SK-MEL-5 (cell line): Measurements from ENCODE around the gene MYCT1. TPM values are rescaled to one million over a fixed set of nuclear protein-coding genes. Genes with fewer than 3 reads are reported as not detected.
"Not testable (repeated sequence)": the region's sequence is repeated elsewhere in the genome, so short reads cannot be mapped to it uniquely, and the experiment has no call there.

Experiments
- DNase-seq: peaks from one replicate; pipeline ENCODE4 v3.0.0-alpha.2; 2016; ENCODE audit warnings: low read depth, low spot score
- in situ Hi-C: cut with HindIII; loops from 2 replicates; pipeline ENCODE4 v1.10.0; 2016; ENCODE audit warnings: low sequenced_read_pairs, high pct_unique_total_duplicates, low pct_unique_long_range_greater_than_20kb
- total RNA-seq: library from RNA; depleted of rRNA; stranded (reverse); fragments of >200 nt; shearing (Covaris generic); gene quantifications from 2 replicates; pipeline ENCODE4 v1.2.3, GENCODE V29; 2014

Gene MYCT1
- total RNA-seq, 1 experiment from 2014 or later, result not detected

DNA sequence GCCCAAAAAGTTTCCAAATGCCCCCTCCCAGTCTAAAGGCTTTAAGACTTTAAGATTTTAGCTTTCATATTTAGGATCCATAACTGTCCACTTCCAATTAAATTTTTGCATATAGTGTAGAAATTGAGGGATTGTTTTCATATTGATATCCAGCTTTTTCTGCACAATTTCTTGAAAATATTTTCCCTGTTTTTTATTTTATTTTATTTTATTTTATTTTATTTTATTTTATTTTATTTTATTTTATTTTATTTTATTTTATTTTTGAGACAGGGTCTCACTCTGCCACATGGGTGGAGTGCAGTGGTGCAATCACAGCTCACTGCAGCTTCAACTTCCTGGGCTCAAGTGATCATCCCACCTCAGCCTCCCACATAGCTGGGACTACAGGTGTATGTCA lies 6.1 kb downstream of the MYCT1 start:
- DNase-seq, in situ Hi-C loops: not testable (repeated sequence)

GRCh38 chr6:152705327-152705726 lies 7.6 kb downstream of the MYCT1 start:
- DNase-seq, result no peak
- in situ Hi-C loops, result no loop called here

DNA sequence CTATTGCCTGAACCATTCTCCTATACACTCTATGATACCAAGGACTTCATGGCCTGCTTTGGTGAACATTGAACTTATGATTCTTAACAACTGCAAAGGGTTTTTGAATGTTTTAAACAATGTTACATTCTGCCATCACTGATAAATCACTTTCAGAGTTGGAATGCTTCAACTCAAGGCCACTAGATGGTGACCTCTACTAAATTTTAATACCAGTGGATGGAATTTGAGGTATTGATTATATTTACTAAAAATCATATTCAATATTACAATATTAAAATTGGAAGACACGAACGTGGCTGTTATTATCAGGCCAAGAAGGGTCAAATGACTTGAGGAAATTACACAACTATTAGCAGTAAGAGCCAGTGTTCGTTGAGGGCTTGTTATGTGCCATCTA lies 18.6 kb downstream of the MYCT1 start:
- peak; percentile 21 for DNase-seq
- in situ Hi-C loops, result no loop called here

GRCh38 chr6:152720974-152721373 lies 23.3 kb downstream of the MYCT1 start:
- in situ Hi-C loops, result no loop called here
- no peak for DNase-seq

GRCh38 chr6:152721956-152722355 lies 24.3 kb downstream of the MYCT1 start:
- no peak for DNase-seq
- in situ Hi-C loops, result no loop called here

- in situ Hi-C loops, result no loop called here
- DNase-seq, result no peak
Observed at GRCh38 chr6:152723398-152723797, 25.7 kb downstream of the MYCT1 start.

- in situ Hi-C loops, result no loop called here
- DNase-seq, result no peak
Observed at GRCh38 chr6:152726313-152726712, 28.6 kb downstream of the MYCT1 start.

- no peak for DNase-seq
- in situ Hi-C loops, result no loop called here
Observed at GRCh38 chr6:152727507-152727906, 29.8 kb downstream of the MYCT1 start.

- DNase-seq, result no peak
- in situ Hi-C loops, result no loop called here
Observed at GRCh38 chr6:152734630-152735029, 36.9 kb downstream of the MYCT1 start.

- in situ Hi-C loops, result no loop called here
- no peak for DNase-seq
Observed at GRCh38 chr6:152736687-152737273, 39.1 kb downstream of the MYCT1 start.

DNA sequence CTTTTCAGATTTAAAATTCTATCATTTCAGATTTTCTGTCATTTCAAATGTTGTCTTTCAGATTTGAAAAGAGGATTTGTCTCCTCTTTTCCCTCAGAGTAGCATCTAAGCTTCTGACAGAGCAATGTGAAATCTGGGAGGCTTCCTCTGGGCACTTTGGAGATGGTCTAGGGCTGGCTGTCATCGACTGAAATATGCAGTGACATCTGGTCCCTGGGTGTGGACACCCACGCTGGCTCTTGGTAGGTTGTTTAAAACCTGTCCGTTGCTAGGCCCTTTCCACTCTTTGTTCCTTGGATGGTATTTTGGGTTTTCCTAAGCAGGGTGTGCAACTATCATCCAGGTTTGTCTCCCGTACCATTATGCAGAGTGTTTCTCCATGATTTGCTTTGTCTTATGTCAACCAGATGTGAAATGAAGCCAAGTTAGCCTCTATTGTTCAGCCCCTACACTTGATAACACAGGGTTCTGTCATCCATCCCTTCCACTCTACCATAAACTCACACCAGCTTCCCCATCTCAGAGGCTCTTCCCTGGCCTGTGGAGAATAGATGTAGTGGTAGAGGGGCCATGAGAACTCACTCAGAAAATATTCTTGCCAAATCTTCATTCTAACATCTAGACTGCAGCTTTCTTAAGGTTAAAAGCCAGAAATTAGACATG lies 47.9 kb downstream of the MYCT1 start:
- no peak for DNase-seq
- in situ Hi-C loops, result no loop called here

GRCh38 chr6:152746172-152746553 lies 48.5 kb downstream of the MYCT1 start:
- no peak for DNase-seq
- in situ Hi-C loops, result no loop called here

GRCh38 chr6:152748843-152749242 lies 51.1 kb downstream of the MYCT1 start:
- DNase-seq, result peak; percentile 54
- in situ Hi-C loops, result no loop called here

- no peak for DNase-seq
- in situ Hi-C loops, result no loop called here
Observed at GRCh38 chr6:152749336-152749735, 51.6 kb downstream of the MYCT1 start.

- in situ Hi-C loops, result no loop called here
- DNase-seq, result peak; percentile 67
Observed at GRCh38 chr6:152750694-152751093, 53.0 kb downstream of the MYCT1 start, which contains the start of gene VIP. VIP (plus strand) TSS chr6:152750797; CDS start chr6:152752178, 1,381 bp downstream.

DNA sequence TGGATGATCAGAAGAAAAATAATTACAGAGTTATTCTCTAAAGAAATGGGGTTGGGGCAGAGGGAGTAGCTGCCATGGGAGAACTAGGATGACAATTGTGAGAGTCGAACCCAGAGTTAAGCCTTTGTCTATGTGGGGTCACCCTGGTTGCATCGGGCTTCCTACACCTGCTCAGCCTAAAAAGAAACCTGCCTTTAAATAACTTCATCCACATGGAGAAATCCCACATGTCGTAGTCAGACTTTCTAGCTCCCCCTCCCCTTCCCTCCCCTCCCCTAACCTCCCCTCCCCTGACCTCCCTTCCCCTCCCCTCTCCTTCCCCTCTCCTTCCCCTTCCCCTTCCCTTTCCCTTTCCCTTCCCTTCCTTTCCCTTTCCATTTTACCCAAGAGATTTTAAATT lies 67.6 kb downstream of the MYCT1 start:
- no peak for DNase-seq
- in situ Hi-C loops, result no loop called here

GRCh38 chr6:152769159-152769558 lies 71.5 kb downstream of the MYCT1 start:
- DNase-seq, result no peak
- in situ Hi-C loops, result no loop called here

DNA sequence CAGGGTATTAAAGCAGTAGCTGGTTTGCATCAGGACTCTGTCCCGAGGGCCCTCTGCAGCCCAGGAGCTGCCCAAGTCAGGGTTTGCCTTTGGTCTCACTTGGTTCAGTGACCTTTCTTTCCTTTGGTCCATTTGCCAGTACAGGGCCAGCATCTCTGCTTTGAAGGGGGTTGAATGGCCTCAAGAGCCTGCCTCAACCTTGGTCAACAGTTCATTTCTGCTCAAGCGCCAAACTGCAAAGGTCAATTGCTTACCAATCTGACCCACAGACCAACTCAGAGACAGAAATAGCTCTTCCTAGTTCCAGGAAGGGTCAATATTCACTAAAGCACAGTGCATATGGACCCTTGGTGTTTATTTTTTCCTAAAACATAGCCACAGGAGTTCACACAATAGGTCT lies 72.3 kb downstream of the MYCT1 start:
- in situ Hi-C loops, result no loop called here

DNA sequence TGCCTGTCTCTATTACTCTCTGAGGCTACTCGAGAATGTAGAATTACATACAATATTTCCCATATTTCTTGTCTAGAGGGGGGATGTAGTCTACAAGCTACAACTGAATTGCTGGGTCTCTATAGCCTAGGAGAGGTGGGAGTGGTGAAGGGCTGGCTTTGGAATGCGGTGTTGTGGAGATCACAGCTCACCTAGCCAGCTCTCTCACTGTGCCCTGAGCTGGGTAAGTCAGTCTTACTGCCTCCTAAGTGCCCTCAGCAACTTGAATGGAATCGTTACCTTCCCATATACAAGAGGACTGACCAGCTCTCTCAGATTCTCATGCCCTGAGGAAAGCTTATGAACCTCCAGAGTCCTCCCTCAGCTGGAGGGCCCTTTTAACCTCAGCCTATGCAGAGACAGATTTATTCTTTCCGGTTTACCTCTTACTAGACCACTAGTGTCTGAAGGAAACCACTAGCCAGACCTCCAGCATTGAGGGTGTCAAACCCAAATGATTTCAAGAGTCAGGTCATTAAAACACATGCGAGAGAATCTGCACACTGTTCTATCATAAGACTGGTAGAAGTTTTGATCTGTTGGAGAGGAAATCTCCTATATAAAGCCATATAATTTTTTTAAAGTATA lies 73.5 kb downstream of the MYCT1 start:
- DNase-seq, result no peak
- in situ Hi-C loops, result no loop called here

More for the DNA sequence above, 72.3 kb downstream of the MYCT1 start:
- no peak for DNase-seq
